H9 (cell line): ENCODE data around the gene CACNA1A. TPM values are rescaled to one million over a fixed set of nuclear protein-coding genes. Genes with fewer than 3 reads are reported as not detected.
A peak's percentile ranks its signal among the peaks of the same experiment; 100 is the strongest.

ENCODE experiments used
- DNase-seq: peaks from one replicate; pipeline ENCODE4 v3.0.0-alpha.2; 2017
- H2AFZ ChIP-seq: one replicate; pipeline ENCODE4 v1.6.1; 2013; ENCODE audit warnings: mild to moderate bottlenecking, low read length, control low read depth, moderate library complexity
- H2AK5ac ChIP-seq: 2 replicates; pipeline ENCODE4 v1.6.1; 2013; ENCODE audit warnings: low read length, control low read depth, mixed read lengths; ENCODE audit not compliant: insufficient read length
- H2BK120ac ChIP-seq: one replicate; pipeline ENCODE4 v1.6.1; 2013; ENCODE audit warnings: low read depth, mild to moderate bottlenecking, low read length, control low read depth, inconsistent platforms; ENCODE audit not compliant: poor library complexity, severe bottlenecking
- H2BK12ac ChIP-seq: 2 replicates; pipeline ENCODE4 v1.6.1; 2013; ENCODE audit warnings: low read length, control low read depth, mixed read lengths, low read depth; ENCODE audit not compliant: insufficient read length
- H2BK15ac ChIP-seq: 2 replicates; pipeline ENCODE4 v1.6.1; 2013; ENCODE audit warnings: low read depth, low read length, control low read depth
- H2BK20ac ChIP-seq: one replicate; pipeline ENCODE4 v1.6.1; 2013; ENCODE audit warnings: low read depth, mild to moderate bottlenecking, low read length, control low read depth, inconsistent platforms; ENCODE audit not compliant: poor library complexity, severe bottlenecking
- H2BK5ac ChIP-seq: 2 replicates; pipeline ENCODE4 v1.6.1; 2013; ENCODE audit warnings: low read length, control low read depth, mixed read lengths; ENCODE audit not compliant: insufficient read length
- H3K14ac ChIP-seq: 2 replicates; pipeline ENCODE4 v1.6.1; 2013; ENCODE audit warnings: low read length, control low read depth; ENCODE audit not compliant: insufficient read depth
- H3K18ac ChIP-seq: 2 replicates; pipeline ENCODE4 v1.6.1; 2013; ENCODE audit warnings: low read depth, mild to moderate bottlenecking, mixed read lengths, low read length, control low read depth; ENCODE audit not compliant: insufficient read length
- H3K23ac ChIP-seq: 2 replicates; pipeline ENCODE4 v1.6.1; 2013; ENCODE audit warnings: low read length, control low read depth, mixed read lengths, low read depth; ENCODE audit not compliant: insufficient read length
- H3K23me2 ChIP-seq: 2 replicates; pipeline ENCODE4 v1.6.1; 2013; ENCODE audit warnings: low read depth, mild to moderate bottlenecking, mixed read lengths, low read length, control low read depth; ENCODE audit not compliant: insufficient read length, poor library complexity, severe bottlenecking
- H3K27ac ChIP-seq: 2 replicates; pipeline ENCODE4 v1.5.1; 2013; ENCODE audit warnings: low read length, control low read depth, mixed read lengths, low read depth; ENCODE audit not compliant: insufficient read length
- H3K27me3 ChIP-seq: 2 replicates; pipeline ENCODE4 v1.6.1; 2013; ENCODE audit warnings: low read length, control low read depth, inconsistent platforms; ENCODE audit not compliant: insufficient read depth
- H3K4ac ChIP-seq: 2 replicates; pipeline ENCODE4 v1.6.1; 2013; ENCODE audit warnings: low read depth, mild to moderate bottlenecking, control low read depth, inconsistent platforms, low read length, moderate library complexity
- H3K4me1 ChIP-seq: 2 replicates; pipeline ENCODE4 v1.6.1; 2013; ENCODE audit warnings: low read length, control low read depth, inconsistent platforms; ENCODE audit not compliant: insufficient read depth
- H3K4me2 ChIP-seq: 2 replicates; pipeline ENCODE4 v1.6.1; 2013; ENCODE audit warnings: low read length, control low read depth, mixed read lengths; ENCODE audit not compliant: insufficient read length, insufficient read depth
- H3K56ac ChIP-seq: 2 replicates; pipeline ENCODE4 v1.6.1; 2013; ENCODE audit warnings: low read depth, mild to moderate bottlenecking, mixed read lengths, low read length, control low read depth; ENCODE audit not compliant: insufficient read length
- H3K79me1 ChIP-seq: 2 replicates; pipeline ENCODE4 v1.6.1; 2013; ENCODE audit warnings: low read depth, mild to moderate bottlenecking, moderate library complexity, low read length, control low read depth, inconsistent platforms; ENCODE audit not compliant: insufficient read depth, poor library complexity, severe bottlenecking
- H3K79me2 ChIP-seq: 2 replicates; pipeline ENCODE4 v1.6.1; 2013; ENCODE audit warnings: low read length, control low read depth, inconsistent platforms; ENCODE audit not compliant: insufficient read depth
- H3K9ac ChIP-seq: 2 replicates; pipeline ENCODE4 v1.6.1; 2013; ENCODE audit warnings: low read length, control low read depth, mixed read lengths; ENCODE audit not compliant: insufficient read length; ENCODE audit errors: extremely low read depth
- H3K9me3 ChIP-seq: one replicate; pipeline ENCODE4 v1.6.1; 2013; ENCODE audit warnings: low read depth, low read length, inconsistent platforms; ENCODE audit not compliant: control insufficient read depth
- H3T11ph ChIP-seq: one replicate; pipeline ENCODE4 v1.6.1; 2013; ENCODE audit warnings: mild to moderate bottlenecking, low read length, control low read depth, inconsistent platforms
- H4K20me1 ChIP-seq: one replicate; pipeline ENCODE4 v1.6.1; 2013; ENCODE audit not compliant: control insufficient read depth, insufficient read length, insufficient read depth
- H4K5ac ChIP-seq: 2 replicates; pipeline ENCODE4 v1.6.1; 2013; ENCODE audit warnings: low read depth, mild to moderate bottlenecking, mixed read lengths, low read length, control low read depth; ENCODE audit not compliant: insufficient read length
- H4K8ac ChIP-seq: replicated peaks from 2 replicates; pipeline ENCODE4 v1.6.1; 2013; ENCODE audit warnings: low read length, control low read depth, mixed read lengths, low read depth; ENCODE audit not compliant: insufficient read length
- H4K91ac ChIP-seq: 2 replicates; pipeline ENCODE4 v1.6.1; 2013; ENCODE audit warnings: low read depth, mild to moderate bottlenecking, moderate library complexity, mixed read lengths, low read length, control low read depth; ENCODE audit not compliant: insufficient read length
- H3K27ac Mint-ChIP-seq, 3 experiments: 2 replicates in 2 of 3; 3 replicates in 1 of 3; pipeline ENCODE4 v1.8.0; 2020 to 2021; ENCODE audit warnings: mixed read lengths in 3 of 3, mild to moderate bottlenecking in 1 of 3, moderate library complexity in 1 of 3
- H3K27me3 Mint-ChIP-seq: 2 replicates; pipeline ENCODE4 v1.8.0; 2021; ENCODE audit warnings: low read depth, mild to moderate bottlenecking, moderate library complexity, mixed read lengths
- H3K36me3 Mint-ChIP-seq, 3 experiments: 2 replicates in 2 of 3; 3 replicates in 1 of 3; pipeline ENCODE4 v1.8.0; 2020 to 2021; ENCODE audit warnings: low read depth in 3 of 3, mixed read lengths in 3 of 3; ENCODE audit not compliant: insufficient read depth in 1 of 3
- H3K4me1 Mint-ChIP-seq, 2 experiments: 2 replicates each; pipeline ENCODE4 v1.8.0; 2020; ENCODE audit warnings: mixed read lengths in 2 of 2
- H3K4me3 Mint-ChIP-seq, 2 experiments: 2 replicates in 1 of 2; 3 replicates in 1 of 2; pipeline ENCODE4 v1.8.0; 2020 to 2021; ENCODE audit warnings: mild to moderate bottlenecking in 2 of 2, mixed read lengths in 2 of 2, moderate library complexity in 1 of 2
- H3K9me3 Mint-ChIP-seq, 2 experiments: 2 replicates in 1 of 2; 3 replicates in 1 of 2; pipeline ENCODE4 v1.8.0; 2020; ENCODE audit warnings: mild to moderate bottlenecking in 2 of 2, mixed read lengths in 2 of 2, moderate library complexity in 1 of 2
- CTCF ChIP-seq: fragments of 200-600 bp; sonication (generic); conservative IDR thresholded peaks from 3 replicates; pipeline ENCODE4 v1.8.0; 2021; ENCODE audit warnings: antibody characterized with exemption, mild to moderate bottlenecking
- WGBS: extraction: QIAGEN DNeasy Blood & Tissue Kit; methylation state at CpG from one replicate; pipeline ENCODE4 v1.1.7; 2013; ENCODE audit warnings: missing lambda C conversion rate, low lambda C conversion rate, mixed read lengths; ENCODE audit not compliant: insufficient read length; ENCODE audit errors: extremely low coverage; 5-methylcytosine and 5-hydroxymethylcytosine counted together
- total RNA-seq: library from RNA; stranded (reverse); gene quantifications from 2 replicates; pipeline ENCODE4 v1.2.1, GENCODE V29; 2021

The CACNA1A gene
- total RNA-seq, 1 experiment from 2014 or later: 8.0 TPM

DNA sequence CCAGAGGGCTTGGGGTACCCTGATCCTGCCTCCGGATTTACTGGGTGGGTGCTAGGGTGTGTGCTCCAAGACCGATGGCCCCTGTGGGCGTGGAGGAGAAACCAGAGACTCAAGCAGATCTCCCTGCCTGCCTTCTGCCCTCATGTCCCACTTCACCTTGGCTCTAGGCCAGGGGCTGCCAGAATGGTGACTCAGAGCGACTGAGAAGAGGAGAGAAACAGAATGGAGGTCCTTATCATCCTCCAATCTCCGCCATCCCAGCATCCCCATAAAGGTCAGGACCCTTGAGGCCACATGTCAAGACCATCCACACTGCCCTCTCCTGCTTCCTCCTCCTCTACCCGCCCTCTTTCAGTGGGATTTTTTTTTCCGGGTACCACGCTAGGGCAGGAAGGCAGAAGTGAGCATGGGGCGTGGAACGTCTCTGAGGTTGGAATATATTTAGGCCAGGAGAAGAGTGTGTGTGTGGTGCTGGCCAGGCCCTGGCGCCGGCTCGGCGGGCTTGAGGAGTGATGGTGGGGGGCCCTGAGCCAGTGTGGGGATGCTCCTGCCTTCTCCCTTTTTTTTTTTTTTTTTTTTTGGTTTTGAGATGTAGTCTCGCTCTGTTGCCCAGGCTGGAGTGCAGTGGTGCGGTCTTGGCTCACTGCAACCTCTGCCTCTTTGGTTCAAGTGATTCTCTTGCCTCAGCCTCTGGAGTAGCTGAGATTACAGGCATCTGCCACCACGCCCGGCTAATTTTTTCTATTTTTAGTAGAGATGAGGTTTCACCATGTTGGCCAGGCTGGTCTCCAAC lies 333.7 kb downstream of the CACNA1A start:
- H2BK120ac ChIP-seq: no peak overlapping the region
- WGBS: no CpG with 5 or more reads among the region's 18 CpGs
- H2BK5ac ChIP-seq: peak overlapping the region; percentile 20
- H3K18ac ChIP-seq: no peak overlapping the region
- H4K8ac ChIP-seq: no peak overlapping the region
- Mint-ChIP-seq H3K36me3 (peaks cover 2 to 4% (median 2%) of the 10 kb centered on the region in 3 experiments; a peak in 2 of 7 replicates), H3K4me1 (peaks cover 17 to 18% of the 10 kb centered on the region in 2 experiments), H3K9me3 (no peaks in the 10 kb centered on the region), H3K27ac (peak overlapping the region in 2 of 3 experiments; percentile 13 to 30; a peak in 3 of 7 replicates), H3K4me3 (no peak overlapping the region), H3K27me3 (no peaks in the 10 kb centered on the region)
- no peaks in the 10 kb centered on the region for H4K20me1 ChIP-seq
- H4K91ac ChIP-seq: no peak overlapping the region
- no peak overlapping the region for H3T11ph ChIP-seq
- no peaks in the 10 kb centered on the region for H3K9me3 ChIP-seq
- no peak for TF ChIP-seq CTCF
- H3K9ac ChIP-seq: no peak overlapping the region
- no peak overlapping the region for H3K56ac ChIP-seq
- H2AFZ ChIP-seq: no peak overlapping the region
- no peak overlapping the region for H2BK20ac ChIP-seq
- H3K27ac ChIP-seq: no peak overlapping the region
- H3K23ac ChIP-seq: no peak overlapping the region
- H3K4ac ChIP-seq: no peak overlapping the region
- no peak overlapping the region for H3K4me2 ChIP-seq
- no peak for DNase-seq
- H3K23me2 ChIP-seq: no peaks in the 10 kb centered on the region
- H3K79me2 ChIP-seq: no peaks in the 10 kb centered on the region
- no peaks in the 10 kb centered on the region; the same call in 1 of the 2 replicates for H3K4me1 ChIP-seq
- H3K79me1 ChIP-seq: no peaks in the 10 kb centered on the region
- no peaks in the 10 kb centered on the region for H3K27me3 ChIP-seq
- H2AK5ac ChIP-seq: no peak overlapping the region
- H2BK12ac ChIP-seq: no peak overlapping the region
- H4K5ac ChIP-seq: no peak overlapping the region
- H2BK15ac ChIP-seq: no peak overlapping the region
- H3K14ac ChIP-seq: no peak overlapping the region; the same call in 1 of the 2 replicates
